Measurements from ENCODE around the gene RAPGEF2. TPM values are rescaled to one million over a fixed set of nuclear protein-coding genes. Genes with fewer than 3 reads are reported as not detected.
"Not testable (repeated sequence)": the region's sequence is repeated elsewhere in the genome, so short reads cannot be mapped to it uniquely, and the experiment has no call there.

RAPGEF2 gene
- total and polyA plus RNA-seq, 3 donors from 2014 or later = 18.1 to 51.4 (median 38.9) TPM

DNA sequence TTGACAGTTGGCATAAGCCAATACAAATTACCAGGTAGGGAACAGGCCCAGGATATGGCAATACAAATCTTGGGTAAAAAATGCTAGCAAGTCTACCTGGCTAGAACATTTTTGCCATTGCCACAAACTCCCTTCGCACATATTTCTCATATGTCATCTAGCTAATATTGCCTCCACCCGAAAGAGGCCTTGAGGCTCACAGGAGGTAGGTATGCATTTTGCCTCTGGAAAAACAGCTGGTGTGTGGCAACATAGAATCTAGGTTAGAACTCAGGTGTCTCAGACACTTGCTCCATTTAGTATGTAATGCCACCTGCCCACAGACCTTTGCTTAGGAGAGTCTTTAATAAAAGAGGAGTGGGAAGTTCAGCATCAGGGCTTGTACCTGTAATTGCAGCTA is 16.3 kb upstream of the RAPGEF2 start:
- intact Hi-C loops (cut with DNase I; ENCODE audit: low total_unique reads) = no loop called here
- H3K27ac ChIP-seq = no peak overlapping the region
- TF ChIP-seq POLR2A (IDR thresholded peaks at IDR 0.05) = no peak
- TF ChIP-seq, protein P1, sequence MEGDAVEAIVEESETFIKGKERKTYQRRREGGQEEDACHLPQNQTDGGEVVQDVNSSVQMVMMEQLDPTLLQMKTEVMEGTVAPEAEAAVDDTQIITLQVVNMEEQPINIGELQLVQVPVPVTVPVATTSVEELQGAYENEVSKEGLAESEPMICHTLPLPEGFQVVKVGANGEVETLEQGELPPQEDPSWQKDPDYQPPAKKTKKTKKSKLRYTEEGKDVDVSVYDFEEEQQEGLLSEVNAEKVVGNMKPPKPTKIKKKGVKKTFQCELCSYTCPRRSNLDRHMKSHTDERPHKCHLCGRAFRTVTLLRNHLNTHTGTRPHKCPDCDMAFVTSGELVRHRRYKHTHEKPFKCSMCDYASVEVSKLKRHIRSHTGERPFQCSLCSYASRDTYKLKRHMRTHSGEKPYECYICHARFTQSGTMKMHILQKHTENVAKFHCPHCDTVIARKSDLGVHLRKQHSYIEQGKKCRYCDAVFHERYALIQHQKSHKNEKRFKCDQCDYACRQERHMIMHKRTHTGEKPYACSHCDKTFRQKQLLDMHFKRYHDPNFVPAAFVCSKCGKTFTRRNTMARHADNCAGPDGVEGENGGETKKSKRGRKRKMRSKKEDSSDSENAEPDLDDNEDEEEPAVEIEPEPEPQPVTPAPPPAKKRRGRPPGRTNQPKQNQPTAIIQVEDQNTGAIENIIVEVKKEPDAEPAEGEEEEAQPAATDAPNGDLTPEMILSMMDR (IDR thresholded peaks at IDR 0.05) = no peak
- no peaks in the 10 kb centered on the region for H3K36me3 ChIP-seq (ENCODE audit: low read depth, missing control alignments)
- H3K4me1 ChIP-seq = no peaks in the 10 kb centered on the region
- WGBS, 2 donors = 93 to 98% methylated on average over 2 of the region's 2 CpGs
- no peaks in the 10 kb centered on the region for H3K27me3 ChIP-seq
- H3K4me3 ChIP-seq = no peak overlapping the region
- H3K9me3 ChIP-seq = no peaks in the 10 kb centered on the region
- DNase-seq = no peak

DNA sequence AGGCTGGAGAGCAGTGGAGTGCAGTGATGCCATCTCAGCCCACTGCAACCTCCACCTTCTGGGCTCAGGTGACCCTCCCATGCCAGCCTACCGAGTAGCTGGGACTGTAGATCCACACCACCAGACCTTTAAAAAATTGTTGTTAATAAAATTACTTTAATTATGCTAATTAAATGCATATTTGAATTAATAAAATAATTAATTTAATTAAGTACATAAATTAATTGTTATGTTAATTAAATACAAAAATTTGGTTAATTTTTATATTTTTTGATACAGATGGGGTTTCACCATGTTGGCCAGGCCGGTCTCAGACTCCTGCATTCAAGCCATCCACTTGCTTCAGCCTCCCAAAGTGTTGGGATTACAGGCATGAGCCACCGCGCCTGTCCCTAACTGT is 12.6 kb upstream of the RAPGEF2 start:
- DNase-seq = no peak
- WGBS, 2 donors = 95 to 96% methylated on average over 4 of the region's 4 CpGs
- Histone ChIP-seq H3K27ac (no peak overlapping the region), H3K9me3 (no peaks in the 10 kb centered on the region), H3K27me3 (no peaks in the 10 kb centered on the region), H3K4me1 (no peaks in the 10 kb centered on the region), H3K4me3 (no peak overlapping the region), H3K36me3 (ENCODE audit: low read depth, missing control alignments) (no peaks in the 10 kb centered on the region)
- TF ChIP-seq POLR2A (IDR thresholded peaks at IDR 0.05) = no peak
- TF ChIP-seq, protein P1 (IDR thresholded peaks at IDR 0.05) = no peak
- intact Hi-C loops (cut with DNase I; ENCODE audit: low total_unique reads) = no loop called here

DNA sequence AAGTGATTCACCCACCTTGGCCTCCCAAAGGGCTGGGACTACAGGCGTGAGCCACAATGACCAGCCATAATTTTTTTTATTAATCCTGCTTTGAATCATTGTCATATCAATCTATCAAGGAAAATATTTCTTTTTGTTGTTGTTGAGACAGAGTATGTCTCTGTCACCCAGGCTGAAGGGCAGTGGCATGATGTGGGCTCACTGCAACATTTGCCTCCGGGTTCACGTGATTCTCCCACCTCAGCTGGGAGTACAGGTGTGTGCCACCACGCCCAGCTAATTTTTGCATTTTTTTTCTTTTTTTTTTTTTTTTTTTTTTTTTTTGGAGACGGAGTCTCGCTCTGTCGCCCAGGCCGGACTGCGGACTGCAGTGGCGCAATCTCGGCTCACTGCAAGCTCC is 8.7 kb upstream of the RAPGEF2 start:
- H3K4me1 ChIP-seq; intact Hi-C loops (cut with DNase I; ENCODE audit: low total_unique reads); DNase-seq; H3K9me3 ChIP-seq; H3K4me3 ChIP-seq; H3K27ac ChIP-seq; H3K36me3 ChIP-seq (ENCODE audit: low read depth, missing control alignments); H3K27me3 ChIP-seq: not testable (repeated sequence)
- WGBS, 2 donors = 78 to 86% methylated on average over 6 to 11 of the region's 11 CpGs

DNA sequence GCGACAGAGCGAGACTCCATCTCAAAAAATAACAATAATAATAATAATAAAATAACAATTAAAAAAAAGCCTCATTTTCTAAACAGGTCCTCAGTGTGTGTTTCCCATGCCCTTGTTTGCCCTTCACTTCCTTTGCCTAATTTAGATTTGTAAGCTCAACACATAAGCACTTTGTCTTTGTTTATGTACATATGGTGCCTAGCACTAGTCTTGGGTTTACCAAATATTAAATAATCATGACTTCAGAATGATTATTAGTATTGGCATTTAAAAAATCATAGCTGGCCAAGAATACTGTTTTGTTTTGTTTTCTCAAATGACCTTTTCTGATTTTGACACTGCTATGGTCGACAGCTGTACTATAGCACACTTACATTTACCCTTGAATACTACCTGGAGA is 6.4 kb upstream of the RAPGEF2 start:
- TF ChIP-seq, protein P1 (IDR thresholded peaks at IDR 0.05) = no peak
- no peak for TF ChIP-seq POLR2A (IDR thresholded peaks at IDR 0.05)
- H3K4me1 ChIP-seq = no peaks in the 10 kb centered on the region
- WGBS, 2 donors = 82 to 87% methylated on average over 3 of the region's 3 CpGs
- H3K4me3 ChIP-seq = no peak overlapping the region
- no peaks in the 10 kb centered on the region for H3K27me3 ChIP-seq
- H3K36me3 ChIP-seq (ENCODE audit: low read depth, missing control alignments) = no peaks in the 10 kb centered on the region
- H3K27ac ChIP-seq = no peak overlapping the region
- DNase-seq = no peak
- intact Hi-C loops (cut with DNase I; ENCODE audit: low total_unique reads) = no loop called here
- H3K9me3 ChIP-seq = no peaks in the 10 kb centered on the region

DNA sequence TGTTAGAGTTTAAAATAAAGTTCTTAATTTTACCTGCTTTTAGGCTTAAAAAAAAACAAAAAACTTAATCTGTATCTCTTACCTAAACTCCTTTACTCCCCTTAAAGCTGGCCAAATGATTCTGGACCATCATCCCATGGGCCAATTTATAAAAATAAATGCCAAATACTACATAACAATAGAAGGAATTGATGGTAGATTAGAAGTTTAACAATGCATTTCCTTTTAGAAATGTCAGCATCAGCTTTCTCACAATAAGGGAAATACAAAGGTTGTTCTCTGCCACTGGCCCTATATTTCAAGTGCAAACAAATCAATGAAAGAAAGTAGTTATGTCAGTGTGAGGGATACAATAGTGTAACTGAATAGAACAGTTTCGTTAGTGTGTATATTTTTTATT is 5.7 kb upstream of the RAPGEF2 start:
- Histone ChIP-seq H3K9me3 (no peaks in the 10 kb centered on the region), H3K27me3 (no peaks in the 10 kb centered on the region), H3K4me1 (no peaks in the 10 kb centered on the region), H3K27ac (no peak overlapping the region), H3K36me3 (ENCODE audit: low read depth, missing control alignments) (no peaks in the 10 kb centered on the region), H3K4me3 (no peak overlapping the region)
- 87 to 89% methylated on average over 1 of the region's 1 CpG for WGBS, 2 donors
- DNase-seq = no peak
- intact Hi-C loops (cut with DNase I; ENCODE audit: low total_unique reads) = no loop called here
- TF ChIP-seq, protein P1 (IDR thresholded peaks at IDR 0.05) = no peak
- TF ChIP-seq POLR2A (IDR thresholded peaks at IDR 0.05) = no peak

Data from testis (tissue), 3 donors.